ENCODE results near the gene YJU2. TPM values are rescaled to one million over a fixed set of nuclear protein-coding genes. Genes with fewer than 3 reads are reported as not detected.

Gene YJU2
- total RNA-seq, 2 donors from 2014 or later: 15.8 to 25.8 TPM

DNA sequence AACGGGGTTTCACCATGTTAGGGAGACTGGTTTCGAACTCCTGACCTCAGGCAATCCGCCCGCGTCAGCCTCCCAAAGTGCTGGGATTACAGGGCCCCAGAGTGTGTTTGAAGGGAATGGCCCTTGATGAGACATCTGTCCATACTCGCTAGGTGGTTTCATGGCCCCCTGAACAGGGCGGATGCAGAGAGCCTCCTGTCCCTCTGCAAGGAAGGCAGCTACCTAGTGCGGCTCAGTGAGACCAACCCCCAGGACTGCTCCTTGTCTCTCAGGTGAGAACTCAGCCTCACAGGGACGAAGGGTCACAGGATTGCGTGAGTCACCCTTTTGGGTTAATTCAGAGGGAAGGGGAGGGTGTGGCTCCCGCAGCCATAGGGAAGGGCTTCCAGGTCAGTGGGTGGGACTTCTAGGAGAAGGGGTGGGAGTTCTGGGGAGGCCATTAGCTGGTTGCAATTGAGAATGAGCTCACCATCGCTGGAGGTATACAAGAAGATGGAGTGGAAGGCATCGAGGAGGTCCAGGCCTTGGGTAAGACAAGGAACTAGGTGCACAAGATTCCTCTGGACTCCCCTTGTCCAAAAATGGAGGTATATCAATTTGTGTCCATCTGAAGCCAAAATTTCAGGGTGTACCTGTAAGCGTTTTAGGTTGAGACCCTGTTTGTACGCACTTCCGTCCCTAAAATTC, 41.4 kb downstream of the YJU2 start:
- Histone ChIP-seq H3K9me3 (no peaks in the 10 kb centered on the region), H3K27ac (no peak overlapping the region), H3K4me1 (no peaks in the 10 kb centered on the region), H3K27me3 (no peaks in the 10 kb centered on the region), H3K9ac (ENCODE audit: low read depth in 2 of 2, low read length in 2 of 2) (no peak overlapping the region), H3K4me3 (no peak overlapping the region), H3K36me3 (no peaks in the 10 kb centered on the region)
- no peak for TF ChIP-seq CTCF (IDR thresholded peaks at IDR 0.05)
- intact Hi-C loops (cut with DNase I): no loop called here
- DNase-seq: no peak

DNA sequence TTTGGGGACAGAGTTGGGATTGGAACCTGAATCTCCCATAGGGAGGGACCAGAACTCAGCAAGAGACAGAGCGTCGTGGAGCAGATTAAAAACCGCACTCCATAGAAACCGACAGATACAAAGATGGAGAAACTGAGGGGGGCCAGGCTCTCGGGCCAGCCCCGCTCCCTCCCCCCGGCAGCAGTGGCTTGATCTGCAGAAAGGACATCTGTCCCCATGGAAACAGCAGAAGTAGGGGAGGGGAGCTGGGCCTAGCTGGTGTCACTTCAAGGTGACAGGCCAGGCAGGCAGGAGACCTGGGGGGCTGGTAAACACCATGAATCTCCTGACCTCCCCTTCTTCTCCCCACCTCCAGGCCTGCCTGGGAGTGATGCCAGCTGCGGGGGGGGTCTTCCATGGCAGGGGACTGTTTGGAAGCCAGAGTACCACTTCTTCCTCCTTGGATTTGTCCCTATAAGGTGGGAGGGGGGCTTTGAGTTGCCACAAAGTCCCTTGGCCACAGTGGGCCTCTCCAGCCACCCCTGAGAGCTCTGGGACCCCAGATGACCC, 44.4 kb downstream of the YJU2 start:
- Histone ChIP-seq H3K4me3 (no peak overlapping the region), H3K36me3 (no peaks in the 10 kb centered on the region), H3K27ac (no peak overlapping the region), H3K9ac (ENCODE audit: low read depth in 2 of 2, low read length in 2 of 2) (no peak overlapping the region), H3K27me3 (no peaks in the 10 kb centered on the region), H3K4me1 (no peaks in the 10 kb centered on the region), H3K9me3 (no peaks in the 10 kb centered on the region)
- TF ChIP-seq CTCF (IDR thresholded peaks at IDR 0.05): no peak
- intact Hi-C loops (cut with DNase I): no loop called here
- DNase-seq: no peak

- intact Hi-C loops (cut with DNase I): no loop called here
- Histone ChIP-seq H3K27me3 (no peaks in the 10 kb centered on the region), H3K4me1 (no peaks in the 10 kb centered on the region), H3K9me3 (no peaks in the 10 kb centered on the region), H3K4me3 (no peak overlapping the region), H3K9ac (ENCODE audit: low read depth in 2 of 2, low read length in 2 of 2) (no peak overlapping the region), H3K27ac (no peak overlapping the region), H3K36me3 (no peaks in the 10 kb centered on the region)
- no peak for DNase-seq
- TF ChIP-seq CTCF (IDR thresholded peaks at IDR 0.05): no peak
These were observed 45.6 kb downstream of the YJU2 start for GRCh38 chr19:4292515-4292914.

- no peak overlapping the region for H3K4me3 ChIP-seq
- no peak overlapping the region for H3K27ac ChIP-seq
- no peaks in the 10 kb centered on the region for H3K9me3 ChIP-seq
- DNase-seq: no peak
- no peaks in the 10 kb centered on the region for H3K4me1 ChIP-seq
- no peak for TF ChIP-seq CTCF (IDR thresholded peaks at IDR 0.05)
- intact Hi-C loops (cut with DNase I): no loop called here
- H3K27me3 ChIP-seq: no peaks in the 10 kb centered on the region
- H3K9ac ChIP-seq (ENCODE audit: low read depth in 2 of 2, low read length in 2 of 2): no peak overlapping the region
- no peaks in the 10 kb centered on the region for H3K36me3 ChIP-seq
These were observed 47.5 kb downstream of the YJU2 start for GRCh38 chr19:4294389-4294788.

DNA sequence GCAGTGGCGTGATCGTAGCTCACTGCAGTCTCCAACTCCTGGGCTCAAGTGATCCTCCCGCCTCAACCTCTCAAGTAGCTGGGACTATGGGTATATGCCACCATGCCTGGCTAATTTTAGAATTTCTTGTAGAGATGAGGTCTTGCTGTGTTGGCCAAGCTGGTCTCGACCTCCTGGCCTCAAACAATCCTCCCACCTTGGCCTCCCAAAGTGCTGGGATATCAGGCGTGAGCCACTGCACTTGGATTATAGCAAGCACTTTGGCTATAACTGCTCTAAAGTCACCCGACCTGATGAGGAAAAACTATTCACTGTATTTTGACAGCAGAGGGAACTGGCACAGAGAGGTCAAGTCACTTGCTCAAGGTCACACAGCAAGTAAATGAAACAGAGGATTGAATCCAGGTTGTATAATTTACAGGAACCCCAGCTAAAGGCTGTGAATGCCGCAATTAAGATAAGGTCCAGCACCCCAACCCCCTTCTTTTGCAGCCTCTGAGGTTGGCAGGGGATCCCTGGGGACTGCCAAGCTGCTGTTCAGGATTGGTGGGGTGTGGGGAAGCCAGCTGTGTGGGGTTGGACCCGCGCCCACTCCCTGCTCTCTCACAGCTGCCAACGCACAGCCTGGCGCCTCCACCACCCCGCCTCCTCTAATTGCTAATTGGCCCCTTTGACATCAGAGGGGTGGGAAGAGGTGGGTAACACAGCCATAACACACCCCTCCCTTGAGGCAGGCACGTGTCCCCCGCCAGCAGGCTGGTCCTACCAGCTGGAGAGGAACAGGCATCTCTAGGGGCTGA, 49.3 kb downstream of the YJU2 start:
- Histone ChIP-seq H3K4me3 (no peak overlapping the region), H3K27ac (no peak overlapping the region), H3K36me3 (no peaks in the 10 kb centered on the region), H3K9ac (ENCODE audit: low read depth in 2 of 2, low read length in 2 of 2) (no peak overlapping the region), H3K4me1 (no peaks in the 10 kb centered on the region), H3K27me3 (no peaks in the 10 kb centered on the region), H3K9me3 (no peaks in the 10 kb centered on the region)
- TF ChIP-seq CTCF (IDR thresholded peaks at IDR 0.05): no peak
- no peak for DNase-seq
- intact Hi-C loops (cut with DNase I): no loop called here

Measured in colonic mucosa (tissue), 4 donors.